ENCODE data around the gene STK32B. TPM values are rescaled to one million over a fixed set of nuclear protein-coding genes. Genes with fewer than 3 reads are reported as not detected.
"Not testable (repeated sequence)": the region's sequence is repeated elsewhere in the genome, so short reads cannot be mapped to it uniquely, and the experiment has no call there.

The STK32B gene
- total RNA-seq (10 to 100 TPM; 17.5 to 22.6 TPM), polyA plus RNA-seq (ENCODE audit: insufficient read depth, low read depth, low replicate concordance) (29.7 TPM)
- long read RNA-seq, donor 1, partial matches to known transcripts: 0 of 2 reads
- long read RNA-seq, donor 1, other reads (novel, unspliced or antisense): 0 of 2 reads
- long read RNA-seq, donor 2: 0 reads

DNA sequence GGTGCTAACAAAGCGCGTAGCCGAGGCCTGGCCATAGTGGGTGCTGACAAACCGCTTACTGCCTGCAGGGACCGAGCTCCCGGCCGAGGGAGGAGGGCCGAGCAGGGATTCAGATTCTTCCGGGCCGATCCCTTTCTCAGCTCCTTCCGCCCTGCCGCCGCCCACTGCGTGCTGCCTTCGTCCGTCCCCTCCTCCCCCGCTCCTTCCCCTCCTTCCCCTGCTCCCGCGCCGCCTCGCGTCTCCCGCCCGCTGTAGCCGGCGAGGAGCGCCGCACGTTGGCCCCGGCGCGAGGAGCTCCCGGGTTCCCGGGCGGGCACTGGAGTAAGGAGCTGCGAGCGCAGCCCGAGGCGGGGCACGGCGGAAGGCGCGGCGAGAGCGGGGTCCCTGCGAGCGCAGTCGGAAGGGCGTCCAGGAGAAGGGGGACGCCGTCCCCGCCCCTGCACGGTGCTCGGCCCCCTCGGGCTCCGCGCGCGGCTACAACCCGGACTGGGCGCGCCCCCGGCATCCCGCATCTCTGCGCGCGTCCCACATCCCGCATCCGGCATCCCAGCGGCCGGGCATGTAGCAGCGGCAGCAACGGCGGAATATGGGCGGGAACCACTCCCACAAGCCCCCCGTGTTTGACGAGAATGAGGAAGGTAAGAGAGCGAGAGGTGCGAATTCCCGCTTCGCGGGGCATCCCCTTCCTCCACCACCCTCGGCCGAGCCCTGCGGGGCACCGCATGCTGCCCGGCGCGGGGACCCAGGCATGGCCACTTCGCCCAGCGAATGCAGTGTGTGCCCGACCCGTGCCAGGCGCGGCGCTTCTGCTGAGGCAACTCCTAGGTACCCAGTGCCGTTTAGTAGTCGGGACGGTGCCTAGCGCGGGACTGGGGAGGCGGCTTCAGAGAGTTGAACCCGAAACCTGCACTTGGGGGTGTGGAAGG, at the start of gene STK32B:
Gene STK32B, plus strand, starts transcription at position 203 of the 926 bp plus-strand sequence.
- Histone ChIP-seq H3K4me3 (peak within 1 kb of the TSS; percentile 51 to 70), H3K27ac (peak within 1 kb of the TSS in 1 of 2 donors; percentile 24), H3K27me3 (no peaks in the 10 kb centered on the region), H3K36me3 (ENCODE audit: low read depth, missing control alignments) (no peaks in the 10 kb centered on the region), H3K9me3 (no peaks in the 10 kb centered on the region), H3K4me1 (peaks cover 6% of the 10 kb centered on the region)
- DNase-seq: peak; percentile 54
- TF ChIP-seq POLR2A (IDR thresholded peaks at IDR 0.05): no peak
- TF ChIP-seq, protein P1, sequence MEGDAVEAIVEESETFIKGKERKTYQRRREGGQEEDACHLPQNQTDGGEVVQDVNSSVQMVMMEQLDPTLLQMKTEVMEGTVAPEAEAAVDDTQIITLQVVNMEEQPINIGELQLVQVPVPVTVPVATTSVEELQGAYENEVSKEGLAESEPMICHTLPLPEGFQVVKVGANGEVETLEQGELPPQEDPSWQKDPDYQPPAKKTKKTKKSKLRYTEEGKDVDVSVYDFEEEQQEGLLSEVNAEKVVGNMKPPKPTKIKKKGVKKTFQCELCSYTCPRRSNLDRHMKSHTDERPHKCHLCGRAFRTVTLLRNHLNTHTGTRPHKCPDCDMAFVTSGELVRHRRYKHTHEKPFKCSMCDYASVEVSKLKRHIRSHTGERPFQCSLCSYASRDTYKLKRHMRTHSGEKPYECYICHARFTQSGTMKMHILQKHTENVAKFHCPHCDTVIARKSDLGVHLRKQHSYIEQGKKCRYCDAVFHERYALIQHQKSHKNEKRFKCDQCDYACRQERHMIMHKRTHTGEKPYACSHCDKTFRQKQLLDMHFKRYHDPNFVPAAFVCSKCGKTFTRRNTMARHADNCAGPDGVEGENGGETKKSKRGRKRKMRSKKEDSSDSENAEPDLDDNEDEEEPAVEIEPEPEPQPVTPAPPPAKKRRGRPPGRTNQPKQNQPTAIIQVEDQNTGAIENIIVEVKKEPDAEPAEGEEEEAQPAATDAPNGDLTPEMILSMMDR (IDR thresholded peaks at IDR 0.05): no peak
- WGBS, 2 donors: 1% methylated on average over 28 to 102 of the region's 103 CpGs
- intact Hi-C loops (cut with DNase I; ENCODE audit: low total_unique reads): no loop called here

DNA sequence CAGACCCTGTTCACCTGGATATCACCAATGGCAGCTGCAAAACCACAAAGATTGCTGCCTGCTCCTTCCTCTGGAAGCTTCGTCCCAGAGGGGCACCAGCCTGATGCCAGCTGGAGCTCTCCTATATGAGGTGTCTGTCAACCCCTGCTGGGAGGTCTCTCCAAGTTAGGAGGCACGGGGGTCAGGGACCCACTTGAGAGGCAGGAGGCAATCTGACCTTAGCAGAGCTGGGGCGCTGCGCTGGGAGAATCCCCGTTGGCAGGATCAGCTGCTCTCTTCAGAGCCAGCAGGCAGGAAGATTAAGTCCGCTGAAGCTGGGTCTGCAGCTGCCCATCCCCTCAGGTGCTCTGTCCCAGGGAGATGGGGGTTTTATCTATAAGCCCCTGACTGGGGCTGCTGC, 49.6 kb upstream of the STK32B start:
- H3K27ac ChIP-seq; H3K36me3 ChIP-seq (ENCODE audit: low read depth, missing control alignments); intact Hi-C loops (cut with DNase I; ENCODE audit: low total_unique reads); H3K4me1 ChIP-seq; H3K4me3 ChIP-seq; H3K27me3 ChIP-seq; H3K9me3 ChIP-seq; DNase-seq: not testable (repeated sequence)
- WGBS, 2 donors: 73 to 90% methylated on average over 1 to 6 of the region's 6 CpGs

DNA sequence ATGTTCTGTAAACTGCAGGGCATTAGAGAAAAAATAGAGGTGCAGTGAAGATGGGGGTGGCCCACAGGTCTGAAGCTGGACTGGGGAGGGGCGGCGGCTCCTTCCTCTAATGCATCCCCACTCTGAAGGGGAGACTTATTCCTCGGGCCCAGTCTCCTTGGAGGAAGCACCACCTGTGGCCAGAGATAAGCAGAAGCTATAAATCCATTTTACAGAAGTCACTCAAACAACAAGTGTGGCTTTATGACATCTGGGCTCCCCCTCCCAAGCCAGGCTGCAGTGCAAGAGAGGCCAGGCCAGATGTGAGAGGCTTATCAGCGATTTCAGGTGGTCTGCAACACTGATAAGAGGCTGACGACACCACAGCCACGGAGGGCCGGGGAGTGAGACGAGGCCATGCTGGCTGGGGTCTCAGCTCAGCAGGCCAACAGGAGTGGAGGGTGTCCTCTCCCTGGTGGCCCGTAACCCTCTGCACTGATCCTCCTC, 47.9 kb upstream of the STK32B start:
- Histone ChIP-seq H3K4me1 (no peaks in the 10 kb centered on the region), H3K9me3 (no peaks in the 10 kb centered on the region), H3K27ac (no peak overlapping the region), H3K27me3 (no peaks in the 10 kb centered on the region), H3K36me3 (ENCODE audit: low read depth, missing control alignments) (no peaks in the 10 kb centered on the region), H3K4me3 (no peak overlapping the region)
- no peak for DNase-seq
- TF ChIP-seq, protein P1 (IDR thresholded peaks at IDR 0.05): no peak
- no peak for TF ChIP-seq POLR2A (IDR thresholded peaks at IDR 0.05)
- intact Hi-C loops (cut with DNase I; ENCODE audit: low total_unique reads): no loop called here
- WGBS, 2 donors: 66 to 71% methylated on average over 8 to 9 of the region's 9 CpGs

DNA sequence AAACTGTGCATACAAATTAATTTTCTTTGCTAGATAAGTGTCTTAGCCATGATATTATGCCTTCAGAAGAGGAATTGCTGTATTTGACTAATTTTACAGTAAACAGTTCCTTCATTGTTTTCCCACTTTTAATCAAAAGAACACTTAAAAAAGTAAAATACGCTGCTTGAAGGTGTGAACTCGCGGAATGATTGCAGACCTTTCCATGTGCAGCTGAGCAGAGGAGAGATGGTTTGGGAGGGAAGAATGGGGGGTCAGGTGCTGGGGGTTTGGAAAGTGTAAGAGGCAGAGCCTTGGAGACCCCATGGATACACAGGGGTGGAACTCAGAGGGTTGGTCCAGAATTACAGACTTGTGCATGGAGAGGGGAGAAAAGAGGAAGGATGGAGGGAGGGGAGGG, 47.4 kb upstream of the STK32B start:
- DNase-seq: no peak
- Histone ChIP-seq H3K9me3 (no peaks in the 10 kb centered on the region), H3K4me3 (no peak overlapping the region), H3K27ac (no peak overlapping the region), H3K27me3 (no peaks in the 10 kb centered on the region), H3K4me1 (no peaks in the 10 kb centered on the region), H3K36me3 (ENCODE audit: low read depth, missing control alignments) (no peaks in the 10 kb centered on the region)
- 90 to 93% methylated on average over 3 of the region's 3 CpGs for WGBS, 2 donors
- intact Hi-C loops (cut with DNase I; ENCODE audit: low total_unique reads): no loop called here
- TF ChIP-seq POLR2A (IDR thresholded peaks at IDR 0.05): no peak
- TF ChIP-seq, protein P1 (IDR thresholded peaks at IDR 0.05): no peak

DNA sequence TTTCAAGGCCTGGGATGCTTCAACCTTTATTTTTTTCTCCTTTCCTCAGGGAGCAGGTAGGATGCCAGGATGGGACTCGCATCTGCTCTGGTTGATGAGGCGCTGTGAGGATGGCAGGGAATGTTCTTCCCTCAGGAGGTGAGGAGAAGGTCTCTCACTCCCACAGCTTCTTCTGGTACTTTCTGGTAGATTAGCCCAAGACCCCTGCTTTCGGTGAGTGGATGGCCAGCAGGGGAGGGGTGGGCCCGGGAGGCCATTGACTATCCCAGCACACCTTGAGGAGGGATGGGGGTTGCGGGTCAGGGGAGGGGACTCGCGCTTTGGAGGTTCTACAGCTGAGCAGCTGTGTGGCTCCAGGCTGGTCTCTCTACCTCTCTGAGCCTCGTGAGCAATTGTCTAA, 46.8 kb upstream of the STK32B start:
- intact Hi-C loops (cut with DNase I; ENCODE audit: low total_unique reads): no loop called here
- TF ChIP-seq, protein P1 (IDR thresholded peaks at IDR 0.05): no peak
- no peak for TF ChIP-seq POLR2A (IDR thresholded peaks at IDR 0.05)
- 91 to 92% methylated on average over 7 to 8 of the region's 8 CpGs for WGBS, 2 donors
- H3K27ac ChIP-seq: no peak overlapping the region
- no peaks in the 10 kb centered on the region for H3K27me3 ChIP-seq
- H3K4me1 ChIP-seq: no peaks in the 10 kb centered on the region
- no peak overlapping the region for H3K4me3 ChIP-seq
- DNase-seq: no peak
- H3K9me3 ChIP-seq: no peaks in the 10 kb centered on the region
- no peaks in the 10 kb centered on the region for H3K36me3 ChIP-seq (ENCODE audit: low read depth, missing control alignments)

DNA sequence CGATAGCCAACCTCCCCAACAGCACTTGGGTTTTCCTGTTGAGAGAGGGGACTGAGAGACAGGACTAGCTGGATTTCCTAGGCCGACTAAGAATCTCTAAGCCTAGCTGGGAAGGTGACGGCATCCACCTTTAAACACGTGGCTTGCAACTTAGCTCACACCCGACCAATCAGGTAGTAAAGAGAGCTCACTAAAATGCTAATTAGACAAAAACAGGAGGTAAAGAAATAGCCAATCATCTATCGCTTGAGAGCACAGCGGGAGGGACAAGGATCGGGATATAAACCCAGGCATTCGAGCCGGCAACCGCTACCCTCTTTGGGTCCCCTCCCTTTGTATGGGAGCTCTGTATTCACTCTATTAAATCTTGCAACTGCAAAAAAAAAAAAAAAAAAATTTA, 44.3 kb upstream of the STK32B start:
- H3K4me1 ChIP-seq; DNase-seq; H3K27ac ChIP-seq; H3K4me3 ChIP-seq; intact Hi-C loops (cut with DNase I; ENCODE audit: low total_unique reads); H3K27me3 ChIP-seq; H3K9me3 ChIP-seq; H3K36me3 ChIP-seq (ENCODE audit: low read depth, missing control alignments): not testable (repeated sequence)
- 70 to 74% methylated on average over 11 of the region's 11 CpGs for WGBS, 2 donors
